BLaER1 treated with 17β-estradiol and CSF1 and Interleukin-3, amounts not matched to agents 10 nM and 100 nM (cell line): Measurements from ENCODE around the gene ARHGAP29.

Experiments used
- H3K27ac ChIP-seq, 11 experiments: shearing (Covaris generic); formaldehyde crosslinking; 2 replicates each; pipeline ENCODE4 v1.8.1; 2022
- H3K27me3 ChIP-seq, 11 experiments: shearing (Covaris generic); formaldehyde crosslinking; 2 replicates each; pipeline ENCODE4 v1.8.1; 2022
- H3K36me3 ChIP-seq, 11 experiments: shearing (Covaris generic); formaldehyde crosslinking; 2 replicates each; pipeline ENCODE4 v1.8.1; 2022
- H3K4me1 ChIP-seq, 10 experiments: shearing (Covaris generic); formaldehyde crosslinking; 2 replicates each; pipeline ENCODE4 v1.8.1; 2022
- H3K4me2 ChIP-seq, 11 experiments: shearing (Covaris generic); formaldehyde crosslinking; 2 replicates each; pipeline ENCODE4 v1.8.1; 2022
- H3K4me3 ChIP-seq, 10 experiments: shearing (Covaris generic); formaldehyde crosslinking; 2 replicates each; pipeline ENCODE4 v1.8.1; 2022
- H3K9ac ChIP-seq, 11 experiments: shearing (Covaris generic); formaldehyde crosslinking; 2 replicates each; pipeline ENCODE4 v1.8.1; 2022
- H3K9me3 ChIP-seq, 11 experiments: shearing (Covaris generic); formaldehyde crosslinking; replicated peaks in 1 of 11; 2 replicates each; pipeline ENCODE4 v1.8.1; 2022
- H4K20me1 ChIP-seq, 11 experiments: shearing (Covaris generic); formaldehyde crosslinking; 2 replicates each; pipeline ENCODE4 v1.8.1; 2022
- Cebpa-rat ChIP-seq, 11 experiments: shearing (Covaris generic); IDR thresholded peaks; 2 replicates each; pipeline ENCODE4 v1.8.1; 2022

Gene ARHGAP29

DNA sequence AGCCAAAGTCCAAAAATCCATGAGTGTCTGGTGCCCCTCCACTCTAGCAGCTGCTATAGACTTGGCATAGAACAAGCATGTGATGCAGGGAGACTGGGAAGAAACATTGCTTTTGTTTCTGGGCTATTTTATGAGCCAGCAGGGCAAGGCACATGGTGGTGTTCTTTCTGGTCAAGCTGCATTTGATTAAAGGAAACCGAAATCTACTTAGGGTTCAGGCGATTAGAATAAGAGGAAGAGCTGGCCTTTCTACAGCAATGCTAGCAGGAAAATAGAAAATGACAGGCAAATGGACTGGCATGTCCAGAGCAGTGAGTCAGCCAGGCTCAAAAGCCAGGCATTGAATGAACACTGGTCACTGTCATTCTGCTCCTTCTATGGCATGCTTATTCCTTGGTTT lies 28.5 kb upstream of the ARHGAP29 start:
- Histone ChIP-seq H4K20me1 (no peaks in the 10 kb centered on the region), H3K36me3 (no peaks in the 10 kb centered on the region), H3K4me2 (no peak overlapping the region), H3K9ac (no peak overlapping the region), H3K4me1 (no peaks in the 10 kb centered on the region), H3K27ac (no peak overlapping the region), H3K9me3 (no peaks in the 10 kb centered on the region), H3K4me3 (no peak overlapping the region), H3K27me3 (no peaks in the 10 kb centered on the region)
- no peak for TF ChIP-seq Cebpa-rat (IDR thresholded peaks at IDR 0.05)

DNA sequence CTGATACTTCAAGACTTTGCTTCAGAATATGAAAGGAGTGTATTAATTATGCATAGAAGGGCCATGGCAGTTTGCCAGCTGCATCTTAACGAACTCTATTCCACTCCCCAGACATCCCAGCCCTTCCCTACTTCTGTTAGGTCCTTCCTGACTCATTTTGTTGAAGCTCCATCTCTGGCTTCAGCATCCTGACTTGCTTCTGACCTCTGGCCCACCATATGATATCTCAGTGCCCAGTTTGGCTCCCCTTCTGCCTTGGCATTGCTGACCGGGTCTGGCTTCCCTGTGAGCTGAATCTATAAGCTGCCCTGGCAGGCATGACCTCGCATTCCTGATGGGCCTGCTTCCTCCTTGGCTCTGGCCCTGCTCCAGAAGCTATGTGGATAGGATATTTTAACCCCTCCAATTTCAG lies 27.6 kb upstream of the ARHGAP29 start:
- Histone ChIP-seq H3K27ac (no peak overlapping the region), H3K36me3 (no peaks in the 10 kb centered on the region), H3K9ac (no peak overlapping the region), H3K9me3 (0 out of 22 replicates have a peak, but pooled peaks cover 0 to 1% (median 0%) of the 10 kb centered on the region in 11 experiments), H4K20me1 (no peaks in the 10 kb centered on the region), H3K4me3 (no peak overlapping the region), H3K27me3 (no peaks in the 10 kb centered on the region), H3K4me2 (no peak overlapping the region), H3K4me1 (no peaks in the 10 kb centered on the region)
- no peak for TF ChIP-seq Cebpa-rat (IDR thresholded peaks at IDR 0.05)

DNA sequence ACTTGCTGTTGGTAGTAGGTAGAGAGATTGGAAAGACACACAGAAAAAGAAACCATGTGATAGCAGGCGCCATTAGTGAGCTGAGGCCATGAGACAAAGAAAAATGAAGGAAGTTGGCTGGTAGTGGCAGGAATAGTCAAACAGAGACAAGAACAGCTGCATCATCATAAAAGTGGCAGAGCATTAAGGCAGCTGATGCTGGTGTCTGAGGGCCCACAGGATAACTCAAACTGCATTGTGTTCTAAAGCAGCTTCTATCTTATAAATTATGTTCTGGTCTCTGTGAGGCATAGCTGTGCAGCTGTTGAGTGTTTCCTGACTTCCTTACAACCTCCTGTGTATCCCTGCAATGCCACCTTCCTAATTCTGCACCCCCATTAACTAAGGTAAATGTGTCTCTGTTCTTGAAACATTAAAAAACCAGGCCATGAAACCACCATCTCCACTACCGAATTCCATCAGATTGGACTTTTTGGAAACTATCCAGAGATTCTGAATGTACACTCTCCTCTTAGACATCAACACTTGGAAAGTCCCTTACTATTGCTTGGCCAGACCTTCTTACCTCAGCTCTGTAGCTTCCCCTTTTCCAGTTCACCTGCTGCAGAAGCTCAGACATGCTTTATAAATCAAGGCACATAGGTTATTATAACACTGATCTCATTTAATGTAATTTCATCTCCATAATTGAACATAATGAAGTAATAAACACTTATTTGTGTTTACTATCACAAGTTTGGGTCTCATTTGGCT lies 23.4 kb upstream of the ARHGAP29 start:
- Histone ChIP-seq H3K36me3 (no peaks in the 10 kb centered on the region), H3K9me3 (0 out of 22 replicates have a peak, but pooled peaks cover 0 to 4% (median 0%) of the 10 kb centered on the region in 11 experiments), H3K4me1 (no peaks in the 10 kb centered on the region), H3K4me3 (no peak overlapping the region), H3K9ac (no peak overlapping the region), H3K27me3 (no peaks in the 10 kb centered on the region), H3K4me2 (no peak overlapping the region), H4K20me1 (no peaks in the 10 kb centered on the region), H3K27ac (no peak overlapping the region)
- TF ChIP-seq Cebpa-rat (IDR thresholded peaks at IDR 0.05): no peak

- TF ChIP-seq Cebpa-rat (IDR thresholded peaks at IDR 0.05): no peak
- no peak overlapping the region for H3K4me3 ChIP-seq
- H3K4me1 ChIP-seq: no peaks in the 10 kb centered on the region
- no peak overlapping the region for H3K9ac ChIP-seq
- H3K36me3 ChIP-seq: no peaks in the 10 kb centered on the region
- no peak overlapping the region for H3K4me2 ChIP-seq
- H3K9me3 ChIP-seq: 0 out of 22 replicates have a peak, but pooled peaks cover 0 to 4% (median 0%) of the 10 kb centered on the region in 11 experiments
- H3K27ac ChIP-seq: no peak overlapping the region
- H4K20me1 ChIP-seq: no peaks in the 10 kb centered on the region
- H3K27me3 ChIP-seq: no peaks in the 10 kb centered on the region
These were observed 22.4 kb upstream of the ARHGAP29 start for GRCh38 chr1:94259635-94260289.

GRCh38 chr1:94258873-94259331 lies 21.5 kb upstream of the ARHGAP29 start:
- no peak overlapping the region for H3K9ac ChIP-seq
- no peak for TF ChIP-seq Cebpa-rat (IDR thresholded peaks at IDR 0.05)
- no peaks in the 10 kb centered on the region for H4K20me1 ChIP-seq
- H3K9me3 ChIP-seq: 0 out of 22 replicates have a peak, but pooled peaks cover 0 to 4% (median 0%) of the 10 kb centered on the region in 11 experiments
- no peak overlapping the region for H3K4me2 ChIP-seq
- no peak overlapping the region for H3K27ac ChIP-seq
- no peaks in the 10 kb centered on the region for H3K27me3 ChIP-seq
- no peaks in the 10 kb centered on the region for H3K4me1 ChIP-seq
- no peaks in the 10 kb centered on the region for H3K36me3 ChIP-seq
- no peak overlapping the region for H3K4me3 ChIP-seq

DNA sequence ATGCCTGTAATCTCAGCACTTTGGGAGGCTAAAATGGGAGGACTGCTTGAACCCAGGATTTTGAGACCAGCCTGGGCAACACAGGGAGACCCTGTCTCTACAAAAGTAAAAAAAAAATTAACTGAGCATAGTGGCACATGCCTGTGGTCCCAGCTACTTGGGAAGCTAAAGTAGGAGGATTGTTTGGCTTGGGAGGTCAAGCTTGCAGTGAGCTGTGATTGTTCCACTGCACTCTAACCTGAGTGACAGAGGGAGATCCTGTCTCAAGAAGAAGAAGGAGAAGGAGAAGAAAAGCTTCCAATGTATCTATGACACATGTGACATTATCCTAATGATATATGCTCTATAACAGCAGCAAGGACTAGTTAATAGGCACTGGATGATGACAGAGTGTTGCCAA lies 20.1 kb upstream of the ARHGAP29 start:
- H3K36me3 ChIP-seq: no peaks in the 10 kb centered on the region
- H3K4me3 ChIP-seq: no peak overlapping the region
- H3K9ac ChIP-seq: no peak overlapping the region
- no peaks in the 10 kb centered on the region for H3K4me1 ChIP-seq
- 0 out of 22 replicates have a peak, but pooled peaks cover 0 to 4% (median 0%) of the 10 kb centered on the region in 11 experiments for H3K9me3 ChIP-seq
- H3K27me3 ChIP-seq: no peaks in the 10 kb centered on the region
- no peak overlapping the region for H3K4me2 ChIP-seq
- no peak for TF ChIP-seq Cebpa-rat (IDR thresholded peaks at IDR 0.05)
- H4K20me1 ChIP-seq: no peaks in the 10 kb centered on the region
- H3K27ac ChIP-seq: no peak overlapping the region

DNA sequence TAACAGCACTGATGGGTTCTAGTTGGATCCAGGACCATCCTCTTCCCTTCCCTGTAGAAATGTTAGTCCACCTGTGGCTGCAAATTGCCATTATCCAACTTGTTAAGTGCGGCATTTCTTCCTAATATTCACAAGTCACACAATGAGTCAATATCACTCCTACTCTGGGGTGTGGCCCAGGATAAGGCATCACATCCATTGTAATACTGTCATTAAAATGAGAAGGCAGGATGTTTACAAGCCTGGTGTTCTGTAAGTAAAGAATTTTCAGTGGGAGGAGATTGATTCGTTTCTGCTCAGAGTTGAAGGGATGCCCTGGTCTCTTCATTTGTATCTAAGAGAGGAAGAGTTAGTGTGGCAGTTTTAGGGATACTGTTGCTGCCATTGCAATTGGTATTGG lies 18.1 kb upstream of the ARHGAP29 start:
- Histone ChIP-seq H3K4me1 (no peaks in the 10 kb centered on the region), H3K9me3 (0 out of 22 replicates have a peak, but pooled peaks cover 0 to 4% (median 0%) of the 10 kb centered on the region in 11 experiments), H4K20me1 (no peaks in the 10 kb centered on the region), H3K27ac (no peak overlapping the region), H3K36me3 (no peaks in the 10 kb centered on the region), H3K9ac (no peak overlapping the region), H3K4me2 (no peak overlapping the region), H3K27me3 (peaks cover 0 to under 1% (median 0%) of the 10 kb centered on the region in 11 experiments; a peak in 1 of 22 replicates), H3K4me3 (no peak overlapping the region)
- TF ChIP-seq Cebpa-rat (IDR thresholded peaks at IDR 0.05): no peak

- no peak overlapping the region for H3K27ac ChIP-seq
- peaks cover 4 to 12% (median 9%) of the 10 kb centered on the region in 11 experiments for H3K27me3 ChIP-seq
- H3K9me3 ChIP-seq: no peaks in the 10 kb centered on the region
- no peak overlapping the region for H3K4me2 ChIP-seq
- H4K20me1 ChIP-seq: no peaks in the 10 kb centered on the region
- H3K4me3 ChIP-seq: no peak overlapping the region
- TF ChIP-seq Cebpa-rat (IDR thresholded peaks at IDR 0.05): no peak
- no peaks in the 10 kb centered on the region for H3K4me1 ChIP-seq
- no peaks in the 10 kb centered on the region for H3K36me3 ChIP-seq
- no peak overlapping the region for H3K9ac ChIP-seq
These were observed 16.9 kb upstream of the ARHGAP29 start for GRCh38 chr1:94254073-94254810.

- no peaks in the 10 kb centered on the region for H3K4me1 ChIP-seq
- no peaks in the 10 kb centered on the region for H3K9me3 ChIP-seq
- no peak for TF ChIP-seq Cebpa-rat (IDR thresholded peaks at IDR 0.05)
- no peak overlapping the region for H3K9ac ChIP-seq
- H3K27ac ChIP-seq: no peak overlapping the region
- H4K20me1 ChIP-seq: no peaks in the 10 kb centered on the region
- H3K36me3 ChIP-seq: no peaks in the 10 kb centered on the region
- H3K27me3 ChIP-seq: peaks cover 11 to 19% (median 16%) of the 10 kb centered on the region in 11 experiments
- no peak overlapping the region for H3K4me2 ChIP-seq
- H3K4me3 ChIP-seq: no peak overlapping the region
These were observed 16.2 kb upstream of the ARHGAP29 start for GRCh38 chr1:94253456-94254017.
